Fibroblast of lung (primary cell): ENCODE data around the gene MAB21L3. TPM values are rescaled to one million over a fixed set of nuclear protein-coding genes. Genes with fewer than 3 reads are reported as not detected.

ENCODE experiments used
- DNase-seq, 2 donors: peaks; one replicate each; pipeline versions ENCODE4 v3.0.0 to v3.0.0-alpha.2; 2010; ENCODE audit warnings: low read depth in 2 of 2
- H2AFZ ChIP-seq: 2 replicates; pipeline ENCODE4 v1.5.1; 2012; ENCODE audit warnings: low read length, control low read depth, inconsistent platforms
- H3K27ac ChIP-seq: 2 replicates; pipeline ENCODE4 v1.5.1; 2011; ENCODE audit warnings: low read length, control low read depth; ENCODE audit not compliant: insufficient read depth
- H3K27me3 ChIP-seq: 2 replicates; pipeline ENCODE4 v1.5.1; 2011; ENCODE audit warnings: mild to moderate bottlenecking, low read length; ENCODE audit not compliant: control insufficient read depth, insufficient read depth
- H3K36me3 ChIP-seq: 2 replicates; pipeline ENCODE4 v1.5.1; 2011; ENCODE audit warnings: low read length; ENCODE audit not compliant: control insufficient read depth, insufficient read depth
- H3K4me1 ChIP-seq: 2 replicates; pipeline ENCODE4 v1.5.1; 2011; ENCODE audit warnings: low read length; ENCODE audit not compliant: control insufficient read depth, insufficient read depth; ENCODE audit errors: extremely low read depth
- H3K4me2 ChIP-seq: 2 replicates; pipeline ENCODE4 v1.5.1; 2011; ENCODE audit warnings: low read length, control low read depth; ENCODE audit not compliant: insufficient read depth; ENCODE audit errors: extremely low read depth
- H3K4me3 ChIP-seq, 4 experiments: fragments of 200-600 bp in 1 of 4; sonication (generic) in 1 of 4; replicated peaks in 1 of 4; 2 replicates each; pipeline ENCODE4 v1.5.1; 2011 to 2016; ENCODE audit warnings: low read length in 4 of 4, low read depth in 3 of 4, mild to moderate bottlenecking in 3 of 4, control low read depth in 2 of 4, inconsistent platforms in 1 of 4, mixed read lengths in 1 of 4; ENCODE audit not compliant: insufficient read depth in 1 of 4; ENCODE audit errors: control extremely low read depth in 1 of 4
- H3K79me2 ChIP-seq: 2 replicates; pipeline ENCODE4 v1.5.1; 2012; ENCODE audit warnings: mild to moderate bottlenecking, low read length, inconsistent platforms; ENCODE audit not compliant: control insufficient read depth, insufficient read depth
- H3K9ac ChIP-seq: 2 replicates; pipeline ENCODE4 v1.5.1; 2011; ENCODE audit warnings: mild to moderate bottlenecking, low read length, control low read depth; ENCODE audit not compliant: insufficient read depth
- H3K9me3 ChIP-seq: 2 replicates; pipeline ENCODE4 v1.5.1; 2012; ENCODE audit warnings: low read depth, low read length; ENCODE audit not compliant: control insufficient read depth, insufficient read depth
- H4K20me1 ChIP-seq: 2 replicates; pipeline ENCODE4 v1.5.1; 2011; ENCODE audit warnings: low read length; ENCODE audit not compliant: control insufficient read depth, insufficient read depth; ENCODE audit errors: extremely low read depth
- CTCF ChIP-seq, 2 donors: IDR thresholded peaks in 1 of 2; conservative IDR thresholded peaks in 1 of 2; 1 replicate in 1 of 2; 2 replicates in 1 of 2; pipeline ENCODE4 v1.5.1; 2011 to 2012; ENCODE audit warnings: low read length in 2 of 2, control low read depth in 1 of 2, inconsistent platforms in 1 of 2, low read depth in 1 of 2, mild to moderate bottlenecking in 1 of 2
- EZH2 ChIP-seq: IDR thresholded peaks from 2 replicates; pipeline ENCODE4 v1.5.1; 2012; ENCODE audit warnings: low read length, control low read depth, mild to moderate bottlenecking; ENCODE audit errors: missing control alignments
- polyA plus RNA-seq, 2 donors: library from polyadenylated mRNA; depleted of rRNA in 1 of 2; stranded (reverse) in 1 of 2; unstranded in 1 of 2; fragments of >200 nt; gene quantifications; 2 replicates each; pipeline ENCODE4 v1.2.1, GENCODE V29; 2011 to 2012; ENCODE audit warnings: missing spikeins in 1 of 2
- total RNA-seq: library from RNA; depleted of rRNA; stranded (reverse); fragments of >200 nt; gene quantifications from 2 replicates; pipeline ENCODE4 v1.2.1, GENCODE V29; 2014

The MAB21L3 gene
- total and polyA plus RNA-seq, 2 donors (not counting 1 experiment from before 2014, with no cell fraction given) = 0.18 to 0.66 TPM

GRCh38 chr1:116066868-116067565 is 44.2 kb upstream of the MAB21L3 start:
- H3K9me3 ChIP-seq = no peaks in the 10 kb centered on the region
- no peaks in the 10 kb centered on the region for H3K36me3 ChIP-seq
- peaks cover 11% of the 10 kb centered on the region for H3K4me1 ChIP-seq
- TF ChIP-seq CTCF (conservative IDR thresholded peaks at IDR 0.05 in 1 of 2, IDR thresholded peaks at IDR 0.05 in 1 of 2; ENCODE audit: low read depth in 1 of 2, low read length in 2 of 2) (no peak), EZH2 (no peak)
- no peak overlapping the region for H2AFZ ChIP-seq
- H3K27me3 ChIP-seq = no peaks in the 10 kb centered on the region
- H4K20me1 ChIP-seq = no peaks in the 10 kb centered on the region
- DNase-seq = peak; percentile 43 to 96
- no peaks in the 10 kb centered on the region for H3K79me2 ChIP-seq
- H3K4me2 ChIP-seq = peak overlapping the region; percentile 9
- peak overlapping the region; percentile 75 for H3K27ac ChIP-seq
- no peak overlapping the region for H3K9ac ChIP-seq
- peak overlapping the region in 1 of 4 experiments; percentile 4 for H3K4me3 ChIP-seq

- Histone ChIP-seq H3K27me3 (no peaks in the 10 kb centered on the region), H3K4me2 (peak overlapping the region; percentile 9), H3K4me1 (peaks cover 11% of the 10 kb centered on the region), H3K9ac (no peak overlapping the region), H3K4me3 (peak overlapping the region in 1 of 4 experiments; percentile 4), H3K27ac (peak overlapping the region; percentile 75), H2AFZ (no peak overlapping the region), H3K79me2 (no peaks in the 10 kb centered on the region), H4K20me1 (no peaks in the 10 kb centered on the region), H3K9me3 (no peaks in the 10 kb centered on the region), H3K36me3 (no peaks in the 10 kb centered on the region)
- peak; percentile 63 to 97 for DNase-seq
- TF ChIP-seq CTCF (conservative IDR thresholded peaks at IDR 0.05 in 1 of 2, IDR thresholded peaks at IDR 0.05 in 1 of 2; ENCODE audit: low read depth in 1 of 2, low read length in 2 of 2) = no peak
- TF ChIP-seq EZH2 = no peak
Measured at GRCh38 chr1:116067566-116067890, 43.7 kb upstream of the MAB21L3 start.

GRCh38 chr1:116075575-116075974 is 35.6 kb upstream of the MAB21L3 start:
- Histone ChIP-seq H3K36me3 (no peaks in the 10 kb centered on the region), H2AFZ (no peak overlapping the region), H3K9me3 (no peaks in the 10 kb centered on the region), H3K4me1 (no peaks in the 10 kb centered on the region), H3K27ac (no peak overlapping the region), H3K4me3 (no peak overlapping the region), H3K27me3 (no peaks in the 10 kb centered on the region), H3K4me2 (no peak overlapping the region), H4K20me1 (no peaks in the 10 kb centered on the region), H3K9ac (no peak overlapping the region), H3K79me2 (no peaks in the 10 kb centered on the region)
- TF ChIP-seq CTCF (conservative IDR thresholded peaks at IDR 0.05 in 1 of 2, IDR thresholded peaks at IDR 0.05 in 1 of 2; ENCODE audit: low read depth in 1 of 2, low read length in 2 of 2) = no peak
- TF ChIP-seq EZH2 = no peak
- no peak for DNase-seq
